H9 (cell line): ENCODE measurements around the gene NDUFV2. TPM values are rescaled to one million over a fixed set of nuclear protein-coding genes. Genes with fewer than 3 reads are reported as not detected.

Experiments
- DNase-seq: peaks from one replicate; pipeline ENCODE4 v3.0.0-alpha.2; 2017
- H2AFZ ChIP-seq: one replicate; pipeline ENCODE4 v1.6.1; 2013; ENCODE audit warnings: mild to moderate bottlenecking, low read length, control low read depth, moderate library complexity
- H2AK5ac ChIP-seq: 2 replicates; pipeline ENCODE4 v1.6.1; 2013; ENCODE audit warnings: low read length, control low read depth, mixed read lengths; ENCODE audit not compliant: insufficient read length
- H2BK120ac ChIP-seq: one replicate; pipeline ENCODE4 v1.6.1; 2013; ENCODE audit warnings: low read depth, mild to moderate bottlenecking, low read length, control low read depth, inconsistent platforms; ENCODE audit not compliant: poor library complexity, severe bottlenecking
- H2BK12ac ChIP-seq: 2 replicates; pipeline ENCODE4 v1.6.1; 2013; ENCODE audit warnings: low read length, control low read depth, mixed read lengths, low read depth; ENCODE audit not compliant: insufficient read length
- H2BK15ac ChIP-seq: 2 replicates; pipeline ENCODE4 v1.6.1; 2013; ENCODE audit warnings: low read depth, low read length, control low read depth
- H2BK20ac ChIP-seq: one replicate; pipeline ENCODE4 v1.6.1; 2013; ENCODE audit warnings: low read depth, mild to moderate bottlenecking, low read length, control low read depth, inconsistent platforms; ENCODE audit not compliant: poor library complexity, severe bottlenecking
- H2BK5ac ChIP-seq: 2 replicates; pipeline ENCODE4 v1.6.1; 2013; ENCODE audit warnings: low read length, control low read depth, mixed read lengths; ENCODE audit not compliant: insufficient read length
- H3K14ac ChIP-seq: 2 replicates; pipeline ENCODE4 v1.6.1; 2013; ENCODE audit warnings: low read length, control low read depth; ENCODE audit not compliant: insufficient read depth
- H3K18ac ChIP-seq: 2 replicates; pipeline ENCODE4 v1.6.1; 2013; ENCODE audit warnings: low read depth, mild to moderate bottlenecking, mixed read lengths, low read length, control low read depth; ENCODE audit not compliant: insufficient read length
- H3K23ac ChIP-seq: 2 replicates; pipeline ENCODE4 v1.6.1; 2013; ENCODE audit warnings: low read length, control low read depth, mixed read lengths, low read depth; ENCODE audit not compliant: insufficient read length
- H3K23me2 ChIP-seq: 2 replicates; pipeline ENCODE4 v1.6.1; 2013; ENCODE audit warnings: low read depth, mild to moderate bottlenecking, mixed read lengths, low read length, control low read depth; ENCODE audit not compliant: insufficient read length, poor library complexity, severe bottlenecking
- H3K27ac ChIP-seq: 2 replicates; pipeline ENCODE4 v1.5.1; 2013; ENCODE audit warnings: low read length, control low read depth, mixed read lengths, low read depth; ENCODE audit not compliant: insufficient read length
- H3K27me3 ChIP-seq: 2 replicates; pipeline ENCODE4 v1.6.1; 2013; ENCODE audit warnings: low read length, control low read depth, inconsistent platforms; ENCODE audit not compliant: insufficient read depth
- H3K4ac ChIP-seq: 2 replicates; pipeline ENCODE4 v1.6.1; 2013; ENCODE audit warnings: low read depth, mild to moderate bottlenecking, control low read depth, inconsistent platforms, low read length, moderate library complexity
- H3K4me1 ChIP-seq: 2 replicates; pipeline ENCODE4 v1.6.1; 2013; ENCODE audit warnings: low read length, control low read depth, inconsistent platforms; ENCODE audit not compliant: insufficient read depth
- H3K4me2 ChIP-seq: 2 replicates; pipeline ENCODE4 v1.6.1; 2013; ENCODE audit warnings: low read length, control low read depth, mixed read lengths; ENCODE audit not compliant: insufficient read length, insufficient read depth
- H3K56ac ChIP-seq: 2 replicates; pipeline ENCODE4 v1.6.1; 2013; ENCODE audit warnings: low read depth, mild to moderate bottlenecking, mixed read lengths, low read length, control low read depth; ENCODE audit not compliant: insufficient read length
- H3K79me1 ChIP-seq: 2 replicates; pipeline ENCODE4 v1.6.1; 2013; ENCODE audit warnings: low read depth, mild to moderate bottlenecking, moderate library complexity, low read length, control low read depth, inconsistent platforms; ENCODE audit not compliant: insufficient read depth, poor library complexity, severe bottlenecking
- H3K79me2 ChIP-seq: 2 replicates; pipeline ENCODE4 v1.6.1; 2013; ENCODE audit warnings: low read length, control low read depth, inconsistent platforms; ENCODE audit not compliant: insufficient read depth
- H3K9ac ChIP-seq: 2 replicates; pipeline ENCODE4 v1.6.1; 2013; ENCODE audit warnings: low read length, control low read depth, mixed read lengths; ENCODE audit not compliant: insufficient read length; ENCODE audit errors: extremely low read depth
- H3K9me3 ChIP-seq: one replicate; pipeline ENCODE4 v1.6.1; 2013; ENCODE audit warnings: low read depth, low read length, inconsistent platforms; ENCODE audit not compliant: control insufficient read depth
- H3T11ph ChIP-seq: one replicate; pipeline ENCODE4 v1.6.1; 2013; ENCODE audit warnings: mild to moderate bottlenecking, low read length, control low read depth, inconsistent platforms
- H4K20me1 ChIP-seq: one replicate; pipeline ENCODE4 v1.6.1; 2013; ENCODE audit not compliant: control insufficient read depth, insufficient read length, insufficient read depth
- H4K5ac ChIP-seq: 2 replicates; pipeline ENCODE4 v1.6.1; 2013; ENCODE audit warnings: low read depth, mild to moderate bottlenecking, mixed read lengths, low read length, control low read depth; ENCODE audit not compliant: insufficient read length
- H4K8ac ChIP-seq: replicated peaks from 2 replicates; pipeline ENCODE4 v1.6.1; 2013; ENCODE audit warnings: low read length, control low read depth, mixed read lengths, low read depth; ENCODE audit not compliant: insufficient read length
- H4K91ac ChIP-seq: 2 replicates; pipeline ENCODE4 v1.6.1; 2013; ENCODE audit warnings: low read depth, mild to moderate bottlenecking, moderate library complexity, mixed read lengths, low read length, control low read depth; ENCODE audit not compliant: insufficient read length
- H3K27ac Mint-ChIP-seq, 3 experiments: 2 replicates in 2 of 3; 3 replicates in 1 of 3; pipeline ENCODE4 v1.8.0; 2020 to 2021; ENCODE audit warnings: mixed read lengths in 3 of 3, mild to moderate bottlenecking in 1 of 3, moderate library complexity in 1 of 3
- H3K27me3 Mint-ChIP-seq: 2 replicates; pipeline ENCODE4 v1.8.0; 2021; ENCODE audit warnings: low read depth, mild to moderate bottlenecking, moderate library complexity, mixed read lengths
- H3K36me3 Mint-ChIP-seq, 3 experiments: 2 replicates in 2 of 3; 3 replicates in 1 of 3; pipeline ENCODE4 v1.8.0; 2020 to 2021; ENCODE audit warnings: low read depth in 3 of 3, mixed read lengths in 3 of 3; ENCODE audit not compliant: insufficient read depth in 1 of 3
- H3K4me1 Mint-ChIP-seq, 2 experiments: 2 replicates each; pipeline ENCODE4 v1.8.0; 2020; ENCODE audit warnings: mixed read lengths in 2 of 2
- H3K4me3 Mint-ChIP-seq, 2 experiments: 2 replicates in 1 of 2; 3 replicates in 1 of 2; pipeline ENCODE4 v1.8.0; 2020 to 2021; ENCODE audit warnings: mild to moderate bottlenecking in 2 of 2, mixed read lengths in 2 of 2, moderate library complexity in 1 of 2
- H3K9me3 Mint-ChIP-seq, 2 experiments: 2 replicates in 1 of 2; 3 replicates in 1 of 2; pipeline ENCODE4 v1.8.0; 2020; ENCODE audit warnings: mild to moderate bottlenecking in 2 of 2, mixed read lengths in 2 of 2, moderate library complexity in 1 of 2
- WGBS: extraction: QIAGEN DNeasy Blood & Tissue Kit; methylation state at CpG from one replicate; pipeline ENCODE4 v1.1.7; 2013; ENCODE audit warnings: missing lambda C conversion rate, low lambda C conversion rate, mixed read lengths; ENCODE audit not compliant: insufficient read length; ENCODE audit errors: extremely low coverage; 5-methylcytosine and 5-hydroxymethylcytosine counted together
- total RNA-seq: library from RNA; stranded (reverse); gene quantifications from 2 replicates; pipeline ENCODE4 v1.2.1, GENCODE V29; 2021
- TF ChIP-seq, protein P1 (sequence below): fragments of 200-600 bp; sonication (generic); conservative IDR thresholded peaks from 3 replicates; pipeline ENCODE4 v1.8.0; 2021; ENCODE audit warnings: antibody characterized with exemption, mild to moderate bottlenecking

NDUFV2 gene
- total RNA-seq, 1 experiment from 2014 or later = 206 TPM

GRCh38 chr18:9096007-9096371 is 6.5 kb upstream of the NDUFV2 start:
- H3K9ac ChIP-seq = no peak overlapping the region

More at GRCh38 chr18:9096007-9096371, 6.5 kb upstream of the NDUFV2 start:
- H3K4me3 Mint-ChIP-seq = no peak overlapping the region
- H3K27ac Mint-ChIP-seq = no peak overlapping the region
- no peak overlapping the region for H3T11ph ChIP-seq
- no peak overlapping the region for H2BK120ac ChIP-seq
- H3K9me3 ChIP-seq = no peaks in the 10 kb centered on the region
- no peaks in the 10 kb centered on the region for H3K9me3 Mint-ChIP-seq
- peaks cover 28 to 41% of the 10 kb centered on the region in 2 experiments for H3K4me1 Mint-ChIP-seq
- H3K27me3 Mint-ChIP-seq = no peaks in the 10 kb centered on the region
- peaks cover under 1% of the 10 kb centered on the region for H3K23me2 ChIP-seq
- no peak overlapping the region for H3K56ac ChIP-seq
- no peak overlapping the region for H4K8ac ChIP-seq
- H2BK20ac ChIP-seq = no peak overlapping the region
- no peak overlapping the region for H3K14ac ChIP-seq
- no peak overlapping the region for H2BK5ac ChIP-seq
- H3K18ac ChIP-seq = no peak overlapping the region
- H2AFZ ChIP-seq = no peak overlapping the region
- no peak overlapping the region for H2AK5ac ChIP-seq
- no CpG with 5 or more reads among the region's 3 CpGs for WGBS
- H4K5ac ChIP-seq = no peak overlapping the region
- H3K79me2 ChIP-seq = no peaks in the 10 kb centered on the region
- H4K91ac ChIP-seq = no peak overlapping the region
- no peak overlapping the region for H2BK15ac ChIP-seq
- DNase-seq = no peak
- no peak overlapping the region for H3K4me2 ChIP-seq
- H3K23ac ChIP-seq = no peak overlapping the region
- H3K27ac ChIP-seq = no peak overlapping the region
- no peak overlapping the region for H2BK12ac ChIP-seq
- peaks cover 5% of the 10 kb centered on the region; the same call in 1 of the 2 replicates for H3K4me1 ChIP-seq
- TF ChIP-seq, protein P1, sequence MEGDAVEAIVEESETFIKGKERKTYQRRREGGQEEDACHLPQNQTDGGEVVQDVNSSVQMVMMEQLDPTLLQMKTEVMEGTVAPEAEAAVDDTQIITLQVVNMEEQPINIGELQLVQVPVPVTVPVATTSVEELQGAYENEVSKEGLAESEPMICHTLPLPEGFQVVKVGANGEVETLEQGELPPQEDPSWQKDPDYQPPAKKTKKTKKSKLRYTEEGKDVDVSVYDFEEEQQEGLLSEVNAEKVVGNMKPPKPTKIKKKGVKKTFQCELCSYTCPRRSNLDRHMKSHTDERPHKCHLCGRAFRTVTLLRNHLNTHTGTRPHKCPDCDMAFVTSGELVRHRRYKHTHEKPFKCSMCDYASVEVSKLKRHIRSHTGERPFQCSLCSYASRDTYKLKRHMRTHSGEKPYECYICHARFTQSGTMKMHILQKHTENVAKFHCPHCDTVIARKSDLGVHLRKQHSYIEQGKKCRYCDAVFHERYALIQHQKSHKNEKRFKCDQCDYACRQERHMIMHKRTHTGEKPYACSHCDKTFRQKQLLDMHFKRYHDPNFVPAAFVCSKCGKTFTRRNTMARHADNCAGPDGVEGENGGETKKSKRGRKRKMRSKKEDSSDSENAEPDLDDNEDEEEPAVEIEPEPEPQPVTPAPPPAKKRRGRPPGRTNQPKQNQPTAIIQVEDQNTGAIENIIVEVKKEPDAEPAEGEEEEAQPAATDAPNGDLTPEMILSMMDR = no peak
- no peaks in the 10 kb centered on the region for H3K36me3 Mint-ChIP-seq
- H3K4ac ChIP-seq = no peak overlapping the region
- H4K20me1 ChIP-seq = no peaks in the 10 kb centered on the region
- H3K27me3 ChIP-seq = no peaks in the 10 kb centered on the region
- H3K79me1 ChIP-seq = no peaks in the 10 kb centered on the region
